HepG2 (cell line): ENCODE results near the gene ETHE1. TPM values are rescaled to one million over a fixed set of nuclear protein-coding genes. Genes with fewer than 3 reads are reported as not detected.

Experiments used
- ERF ChIP-seq: IDR thresholded peaks from 2 replicates; pipeline ENCODE4 v1.6.1; 2018; ENCODE audit warnings: missing biosample characterization, missing genetic modification reagents
- HDAC1 ChIP-seq: sonication (generic); formaldehyde crosslinking; IDR thresholded peaks from 2 replicates; pipeline ENCODE4 v1.5.1; 2020; ENCODE audit warnings: mild to moderate bottlenecking, missing genetic modification reagents
- MTF2 ChIP-seq: sonication (generic); formaldehyde crosslinking; IDR thresholded peaks from 2 replicates; pipeline ENCODE4 v1.5.0; 2020; ENCODE audit warnings: missing genetic modification reagents, borderline replicate concordance
- MXI1 ChIP-seq: IDR thresholded peaks from 3 replicates; pipeline ENCODE4 v1.6.1; 2012; ENCODE audit warnings: low read depth, low read length, inconsistent platforms, borderline replicate concordance
- REPIN1 ChIP-seq: sonication (generic); formaldehyde crosslinking; IDR thresholded peaks from 2 replicates; pipeline ENCODE4 v1.8.0; 2022; ENCODE audit warnings: missing genetic modification reagents, low read depth, mild to moderate bottlenecking, borderline replicate concordance
- SMC3 ChIP-seq: IDR thresholded peaks from 2 replicates; pipeline ENCODE4 v1.6.1; 2011; ENCODE audit warnings: low read length, improper control_type of control experiment
- TEAD3 ChIP-seq: optimal IDR thresholded peaks from 2 replicates; pipeline ENCODE3; 2016; ENCODE audit warnings: borderline replicate concordance
- ZNF292 ChIP-seq: sonication (generic); formaldehyde crosslinking; IDR thresholded peaks from 2 replicates; pipeline ENCODE4 v1.8.1; 2022; ENCODE audit warnings: mild to moderate bottlenecking, low read depth, missing genetic modification reagents, borderline replicate concordance
- ZNF431 ChIP-seq: sonication (generic); formaldehyde crosslinking; IDR thresholded peaks from 2 replicates; pipeline ENCODE4 v1.9.0; 2022; ENCODE audit warnings: missing genetic modification reagents, low read depth, mild to moderate bottlenecking, borderline replicate concordance
- ZNF619 ChIP-seq: sonication (generic); formaldehyde crosslinking; IDR thresholded peaks from 2 replicates; pipeline ENCODE4 v1.4.0; 2020; ENCODE audit warnings: mild to moderate bottlenecking, missing genetic modification reagents
- ZNF75D ChIP-seq: sonication (generic); formaldehyde crosslinking; IDR thresholded peaks from 2 replicates; pipeline ENCODE4 v1.8.1; 2023; ENCODE audit warnings: missing genetic modification reagents, mild to moderate bottlenecking, borderline replicate concordance
- polyA plus RNA-seq, 8 experiments: library from polyadenylated mRNA; depleted of rRNA in 3 of 8; stranded (reverse) in 7 of 8; unstranded in 1 of 8; fragments of >200 nt; fragmentation: Illumina TruSeq in 4 of 8; extraction: Trizol in 4 of 8; gene quantifications; 2 replicates each; pipeline versions ENCODE4 v1.2.1 to v1.2.3, GENCODE V29; 2011 to 2016; ENCODE audit warnings: low read depth in 4 of 8, missing spikeins in 1 of 8, mixed read lengths in 1 of 8; ENCODE audit not compliant: insufficient read depth in 1 of 8
- total RNA-seq, 5 experiments: library from RNA; depleted of rRNA; stranded (reverse); fragments of >200 nt; fragmentation: Illumina TruSeq; extraction: Trizol; gene quantifications; 2 replicates each; pipeline ENCODE4 v1.2.3, GENCODE V29; 2016; ENCODE audit warnings: low read depth in 1 of 5
- TF ChIP-seq, protein P1 (sequence below): sonication (generic); formaldehyde crosslinking; IDR thresholded peaks from 2 replicates; pipeline ENCODE4 v1.5.0; 2020; ENCODE audit warnings: mild to moderate bottlenecking, missing genetic modification reagents, moderate library complexity
- TF ChIP-seq, protein P2 (sequence below): IDR thresholded peaks from 2 replicates; pipeline ENCODE4 v1.6.1; 2016; ENCODE audit warnings: low read depth, missing genetic modification reagents, missing compliant biosample characterization

ETHE1 gene
- total and polyA plus RNA-seq, 2 of the 13 experiments (the other 11 are each of a cell fraction or from before 2014, with no cell fraction given): 32.5 to 58.4 TPM

DNA sequence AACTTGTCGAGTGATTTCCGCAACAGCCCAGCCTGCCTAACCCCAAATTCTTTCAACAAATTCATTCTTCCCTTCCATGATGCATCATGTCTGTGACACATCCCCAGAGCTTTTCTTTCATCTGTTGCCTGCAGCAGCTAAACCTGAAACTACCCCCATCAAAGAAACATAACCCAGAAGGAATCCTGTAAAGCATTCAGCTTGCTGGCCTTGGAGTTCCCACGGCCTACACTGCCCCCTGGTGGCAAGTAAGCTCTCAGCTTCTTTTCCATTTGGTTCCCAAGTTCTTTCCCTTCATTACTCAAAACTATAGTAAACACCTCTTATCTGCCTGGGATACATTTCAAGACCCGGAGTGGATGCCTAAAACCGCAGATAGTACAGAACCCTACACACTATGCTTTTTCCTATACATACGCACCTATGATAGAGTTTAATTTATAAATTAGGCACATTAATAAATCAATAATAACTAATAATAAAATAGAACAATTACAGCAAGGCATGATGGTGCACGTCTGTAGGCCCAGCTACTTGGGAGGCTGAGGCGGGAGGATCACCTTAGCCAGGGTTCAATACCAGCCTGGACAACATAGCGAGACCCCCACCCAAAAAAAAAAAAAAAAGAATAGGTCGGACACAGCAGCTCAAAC is 7.4 kb downstream of the ETHE1 start (continued):
- TF ChIP-seq ERF (CRISPR knock-in tag) (no peak), MXI1 (no peak), ZNF292 (CRISPR knock-in tag) (no peak), HDAC1 (no peak), MTF2 (CRISPR knock-in tag) (no peak), TEAD3 (CRISPR knock-in tag) (peak; percentile 23), ZNF431 (no peak), ZNF75D (CRISPR knock-in tag) (no peak), SMC3 (peak; percentile 99), ZNF619 (no peak), REPIN1 (CRISPR knock-in tag) (no peak)
- TF ChIP-seq, protein P1, sequence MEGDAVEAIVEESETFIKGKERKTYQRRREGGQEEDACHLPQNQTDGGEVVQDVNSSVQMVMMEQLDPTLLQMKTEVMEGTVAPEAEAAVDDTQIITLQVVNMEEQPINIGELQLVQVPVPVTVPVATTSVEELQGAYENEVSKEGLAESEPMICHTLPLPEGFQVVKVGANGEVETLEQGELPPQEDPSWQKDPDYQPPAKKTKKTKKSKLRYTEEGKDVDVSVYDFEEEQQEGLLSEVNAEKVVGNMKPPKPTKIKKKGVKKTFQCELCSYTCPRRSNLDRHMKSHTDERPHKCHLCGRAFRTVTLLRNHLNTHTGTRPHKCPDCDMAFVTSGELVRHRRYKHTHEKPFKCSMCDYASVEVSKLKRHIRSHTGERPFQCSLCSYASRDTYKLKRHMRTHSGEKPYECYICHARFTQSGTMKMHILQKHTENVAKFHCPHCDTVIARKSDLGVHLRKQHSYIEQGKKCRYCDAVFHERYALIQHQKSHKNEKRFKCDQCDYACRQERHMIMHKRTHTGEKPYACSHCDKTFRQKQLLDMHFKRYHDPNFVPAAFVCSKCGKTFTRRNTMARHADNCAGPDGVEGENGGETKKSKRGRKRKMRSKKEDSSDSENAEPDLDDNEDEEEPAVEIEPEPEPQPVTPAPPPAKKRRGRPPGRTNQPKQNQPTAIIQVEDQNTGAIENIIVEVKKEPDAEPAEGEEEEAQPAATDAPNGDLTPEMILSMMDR: peak; percentile 90
- TF ChIP-seq, protein P2, sequence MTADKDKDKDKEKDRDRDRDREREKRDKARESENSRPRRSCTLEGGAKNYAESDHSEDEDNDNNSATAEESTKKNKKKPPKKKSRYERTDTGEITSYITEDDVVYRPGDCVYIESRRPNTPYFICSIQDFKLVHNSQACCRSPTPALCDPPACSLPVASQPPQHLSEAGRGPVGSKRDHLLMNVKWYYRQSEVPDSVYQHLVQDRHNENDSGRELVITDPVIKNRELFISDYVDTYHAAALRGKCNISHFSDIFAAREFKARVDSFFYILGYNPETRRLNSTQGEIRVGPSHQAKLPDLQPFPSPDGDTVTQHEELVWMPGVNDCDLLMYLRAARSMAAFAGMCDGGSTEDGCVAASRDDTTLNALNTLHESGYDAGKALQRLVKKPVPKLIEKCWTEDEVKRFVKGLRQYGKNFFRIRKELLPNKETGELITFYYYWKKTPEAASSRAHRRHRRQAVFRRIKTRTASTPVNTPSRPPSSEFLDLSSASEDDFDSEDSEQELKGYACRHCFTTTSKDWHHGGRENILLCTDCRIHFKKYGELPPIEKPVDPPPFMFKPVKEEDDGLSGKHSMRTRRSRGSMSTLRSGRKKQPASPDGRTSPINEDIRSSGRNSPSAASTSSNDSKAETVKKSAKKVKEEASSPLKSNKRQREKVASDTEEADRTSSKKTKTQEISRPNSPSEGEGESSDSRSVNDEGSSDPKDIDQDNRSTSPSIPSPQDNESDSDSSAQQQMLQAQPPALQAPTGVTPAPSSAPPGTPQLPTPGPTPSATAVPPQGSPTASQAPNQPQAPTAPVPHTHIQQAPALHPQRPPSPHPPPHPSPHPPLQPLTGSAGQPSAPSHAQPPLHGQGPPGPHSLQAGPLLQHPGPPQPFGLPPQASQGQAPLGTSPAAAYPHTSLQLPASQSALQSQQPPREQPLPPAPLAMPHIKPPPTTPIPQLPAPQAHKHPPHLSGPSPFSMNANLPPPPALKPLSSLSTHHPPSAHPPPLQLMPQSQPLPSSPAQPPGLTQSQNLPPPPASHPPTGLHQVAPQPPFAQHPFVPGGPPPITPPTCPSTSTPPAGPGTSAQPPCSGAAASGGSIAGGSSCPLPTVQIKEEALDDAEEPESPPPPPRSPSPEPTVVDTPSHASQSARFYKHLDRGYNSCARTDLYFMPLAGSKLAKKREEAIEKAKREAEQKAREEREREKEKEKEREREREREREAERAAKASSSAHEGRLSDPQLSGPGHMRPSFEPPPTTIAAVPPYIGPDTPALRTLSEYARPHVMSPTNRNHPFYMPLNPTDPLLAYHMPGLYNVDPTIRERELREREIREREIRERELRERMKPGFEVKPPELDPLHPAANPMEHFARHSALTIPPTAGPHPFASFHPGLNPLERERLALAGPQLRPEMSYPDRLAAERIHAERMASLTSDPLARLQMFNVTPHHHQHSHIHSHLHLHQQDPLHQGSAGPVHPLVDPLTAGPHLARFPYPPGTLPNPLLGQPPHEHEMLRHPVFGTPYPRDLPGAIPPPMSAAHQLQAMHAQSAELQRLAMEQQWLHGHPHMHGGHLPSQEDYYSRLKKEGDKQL (CRISPR knock-in tag): no peak
